Measurements from ENCODE around the gene COL27A1.

COL27A1 gene

GRCh38 chr9:114154600-114155102, 686 bp upstream of the COL27A1 start:
- no peak for DNase-seq (ENCODE audit: insufficient read length, low spot score)
- TF ChIP-seq POU2F2 (IDR thresholded peaks at IDR 0.05; ENCODE audit: low read depth, low read length): no peak
- TF ChIP-seq POLR2A (IDR thresholded peaks at IDR 0.05; ENCODE audit: low read depth, low read length): no peak
- no peak for TF ChIP-seq TAF1 (IDR thresholded peaks at IDR 0.05; ENCODE audit: low read depth, low read length)
- TF ChIP-seq PAX5 (IDR thresholded peaks at IDR 0.05; ENCODE audit: insufficient read depth, low read length, severe bottlenecking): no peak
- no peak for TF ChIP-seq SPI1 (IDR thresholded peaks at IDR 0.05; ENCODE audit: low read depth, low read length)
- no peak for TF ChIP-seq POLR2AphosphoS5 (IDR thresholded peaks at IDR 0.05; ENCODE audit: low read depth, low read length)
- FAIRE-seq: no peak

- TF ChIP-seq SPI1 (IDR thresholded peaks at IDR 0.05; ENCODE audit: low read depth, low read length) (no peak), POLR2A (IDR thresholded peaks at IDR 0.05; ENCODE audit: low read depth, low read length) (no peak), PAX5 (IDR thresholded peaks at IDR 0.05; ENCODE audit: insufficient read depth, low read length, severe bottlenecking) (no peak), TAF1 (IDR thresholded peaks at IDR 0.05; ENCODE audit: low read depth, low read length) (no peak), POLR2AphosphoS5 (IDR thresholded peaks at IDR 0.05; ENCODE audit: low read depth, low read length) (no peak), POU2F2 (IDR thresholded peaks at IDR 0.05; ENCODE audit: low read depth, low read length) (no peak)
- DNase-seq (ENCODE audit: insufficient read length, low spot score) (no peak), FAIRE-seq (no peak)
These were observed 789 bp downstream of the COL27A1 start for GRCh38 chr9:114155995-114156656.

GRCh38 chr9:114156657-114157421, 1.5 kb downstream of the COL27A1 start:
- DNase-seq (ENCODE audit: insufficient read length, low spot score) (no peak), FAIRE-seq (no peak)
- no peak for TF ChIP-seq TAF1 (IDR thresholded peaks at IDR 0.05; ENCODE audit: low read depth, low read length)

- DNase-seq (ENCODE audit: insufficient read length, low spot score): no peak
- no peak for FAIRE-seq
- TF ChIP-seq SPI1 (IDR thresholded peaks at IDR 0.05; ENCODE audit: low read depth, low read length) (no peak), POLR2A (IDR thresholded peaks at IDR 0.05; ENCODE audit: low read depth, low read length) (no peak), POU2F2 (IDR thresholded peaks at IDR 0.05; ENCODE audit: low read depth, low read length) (no peak), POLR2AphosphoS5 (IDR thresholded peaks at IDR 0.05; ENCODE audit: low read depth, low read length) (no peak), TAF1 (IDR thresholded peaks at IDR 0.05; ENCODE audit: low read depth, low read length) (no peak), PAX5 (IDR thresholded peaks at IDR 0.05; ENCODE audit: insufficient read depth, low read length, severe bottlenecking) (no peak)
These were observed 2.3 kb downstream of the COL27A1 start for GRCh38 chr9:114157516-114158176.

GRCh38 chr9:114158482-114159130, 3.3 kb downstream of the COL27A1 start:
- FAIRE-seq (no peak), DNase-seq (ENCODE audit: insufficient read length, low spot score) (no peak)
- no peak for TF ChIP-seq POLR2AphosphoS5 (IDR thresholded peaks at IDR 0.05; ENCODE audit: low read depth, low read length)
- TF ChIP-seq PAX5 (IDR thresholded peaks at IDR 0.05; ENCODE audit: insufficient read depth, low read length, severe bottlenecking): no peak
- no peak for TF ChIP-seq SPI1 (IDR thresholded peaks at IDR 0.05; ENCODE audit: low read depth, low read length)
- TF ChIP-seq POLR2A (IDR thresholded peaks at IDR 0.05; ENCODE audit: low read depth, low read length): no peak
- no peak for TF ChIP-seq TAF1 (IDR thresholded peaks at IDR 0.05; ENCODE audit: low read depth, low read length)
- no peak for TF ChIP-seq POU2F2 (IDR thresholded peaks at IDR 0.05; ENCODE audit: low read depth, low read length)

- TF ChIP-seq POU2F2 (IDR thresholded peaks at IDR 0.05; ENCODE audit: low read depth, low read length): no peak
- TF ChIP-seq POLR2A (IDR thresholded peaks at IDR 0.05; ENCODE audit: low read depth, low read length): no peak
- TF ChIP-seq POLR2AphosphoS5 (IDR thresholded peaks at IDR 0.05; ENCODE audit: low read depth, low read length): no peak
- no peak for TF ChIP-seq PAX5 (IDR thresholded peaks at IDR 0.05; ENCODE audit: insufficient read depth, low read length, severe bottlenecking)
- no peak for TF ChIP-seq TAF1 (IDR thresholded peaks at IDR 0.05; ENCODE audit: low read depth, low read length)
- TF ChIP-seq SPI1 (IDR thresholded peaks at IDR 0.05; ENCODE audit: low read depth, low read length): no peak
- FAIRE-seq (no peak), DNase-seq (ENCODE audit: insufficient read length, low spot score) (no peak)
These were observed 4.4 kb downstream of the COL27A1 start for GRCh38 chr9:114159691-114160090.

GRCh38 chr9:114161513-114161912, 6.2 kb downstream of the COL27A1 start:
- DNase-seq (ENCODE audit: insufficient read length, low spot score) (no peak), FAIRE-seq (no peak)
- no peak for TF ChIP-seq POU2F2 (IDR thresholded peaks at IDR 0.05; ENCODE audit: low read depth, low read length)
- TF ChIP-seq PAX5 (IDR thresholded peaks at IDR 0.05; ENCODE audit: insufficient read depth, low read length, severe bottlenecking): no peak
- no peak for TF ChIP-seq TAF1 (IDR thresholded peaks at IDR 0.05; ENCODE audit: low read depth, low read length)
- TF ChIP-seq POLR2AphosphoS5 (IDR thresholded peaks at IDR 0.05; ENCODE audit: low read depth, low read length): no peak
- no peak for TF ChIP-seq SPI1 (IDR thresholded peaks at IDR 0.05; ENCODE audit: low read depth, low read length)

GRCh38 chr9:114163517-114163951, 8.2 kb downstream of the COL27A1 start:
- FAIRE-seq (no peak), DNase-seq (ENCODE audit: insufficient read length, low spot score) (no peak)
- TF ChIP-seq SPI1 (IDR thresholded peaks at IDR 0.05; ENCODE audit: low read depth, low read length): no peak
- no peak for TF ChIP-seq POLR2A (IDR thresholded peaks at IDR 0.05; ENCODE audit: low read depth, low read length)

- FAIRE-seq: no peak
- DNase-seq (ENCODE audit: insufficient read length, low spot score): no peak
- TF ChIP-seq POLR2A (IDR thresholded peaks at IDR 0.05; ENCODE audit: low read depth, low read length) (no peak), PAX5 (IDR thresholded peaks at IDR 0.05; ENCODE audit: insufficient read depth, low read length, severe bottlenecking) (no peak)
These were observed 9.0 kb downstream of the COL27A1 start for GRCh38 chr9:114164191-114164794.
